Calu3 (cell line): ENCODE data around the gene ARHGAP32. TPM values are rescaled to one million over a fixed set of nuclear protein-coding genes. Genes with fewer than 3 reads are reported as not detected.

Experiments
- BruUV-seq: library from RNA; stranded (reverse); fragments of 400-500 nt; replicated peaks from 2 replicates; lab custom pipeline; 2021; lab: Mats Ljungman, UMichigan
- CTCF ChIA-PET: fragments of 300-600 bp; sonication (Branson Sonifier 250); formaldehyde crosslinking; loops from one replicate; lab custom pipeline; 2022; ENCODE audit warnings: antibody characterized with exemption; lab: Charles Lee
- DNase-seq: peaks from one replicate; pipeline ENCODE4 v3.0.0; 2022
- H3K27ac Mint-ChIP-seq: one replicate; pipeline ENCODE4 v1.8.0; 2022; ENCODE audit warnings: mixed read lengths; ENCODE audit not compliant: unreplicated experiment
- H3K27me3 Mint-ChIP-seq: one replicate; pipeline ENCODE4 v1.8.0; 2022; ENCODE audit warnings: mixed read lengths; ENCODE audit not compliant: unreplicated experiment
- H3K36me3 Mint-ChIP-seq: one replicate; pipeline ENCODE4 v1.8.0; 2022; ENCODE audit warnings: mild to moderate bottlenecking, moderate library complexity, mixed read lengths; ENCODE audit not compliant: insufficient read depth, unreplicated experiment
- H3K4me1 Mint-ChIP-seq: one replicate; pipeline ENCODE4 v1.8.0; 2022; ENCODE audit warnings: mild to moderate bottlenecking, low read depth, mixed read lengths; ENCODE audit not compliant: unreplicated experiment
- H3K4me3 Mint-ChIP-seq: one replicate; pipeline ENCODE4 v1.8.0; 2022; ENCODE audit warnings: mild to moderate bottlenecking, low read depth, moderate library complexity, mixed read lengths; ENCODE audit not compliant: unreplicated experiment
- H3K9me3 Mint-ChIP-seq: one replicate; pipeline ENCODE4 v1.8.0; 2022; ENCODE audit warnings: low read depth, mixed read lengths; ENCODE audit not compliant: unreplicated experiment
- CTCF ChIP-seq: fragments of 200-600 bp; IDR thresholded peaks from one replicate; pipeline ENCODE4 v1.8.0; 2022; ENCODE audit warnings: antibody characterized with exemption; ENCODE audit not compliant: unreplicated experiment
- intact Hi-C: fragments of 100-400 bp; cut with micrococcal nuclease; formaldehyde crosslinking; loops from one replicate; pipeline ENCODE4 v1.10.0; 2022; ENCODE audit not compliant: unreplicated experiment
- total RNA-seq: library from RNA; stranded (reverse); gene quantifications from 2 replicates; pipeline ENCODE4 v1.2.3, GENCODE V29; 2022

Gene ARHGAP32
- total RNA-seq, 1 experiment from 2014 or later = 40.1 TPM

DNA sequence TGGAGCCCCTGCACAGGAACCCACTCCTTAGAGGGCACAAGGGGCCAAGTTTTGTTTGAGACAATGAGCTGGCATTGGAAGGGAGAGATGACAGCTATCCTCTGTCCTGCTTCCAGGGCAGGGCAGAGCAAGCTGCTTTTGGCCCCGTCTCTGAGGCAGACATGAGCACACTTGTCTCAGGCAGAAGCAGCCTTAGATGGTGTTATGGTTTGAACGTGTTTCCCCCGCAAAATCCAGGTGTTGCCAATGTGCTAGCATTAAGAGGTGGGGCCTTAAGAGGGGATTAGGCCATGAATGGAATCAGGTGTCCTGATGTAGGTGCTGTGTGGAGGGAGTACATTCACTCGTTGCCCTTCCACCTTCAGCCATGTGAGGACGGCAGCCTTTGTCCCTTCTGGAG, 252.0 kb downstream of the ARHGAP32 start:
- Mint-ChIP-seq H3K4me1 (no peaks in the 10 kb centered on the region), H3K4me3 (no peak overlapping the region), H3K27me3 (peaks cover 13% of the 10 kb centered on the region), H3K9me3 (no peaks in the 10 kb centered on the region), H3K36me3 (peaks cover 4% of the 10 kb centered on the region), H3K27ac (no peak overlapping the region)
- intact Hi-C loops = no loop called here
- no TSS peak for BruUV-seq
- TF ChIP-seq CTCF = no peak
- DNase-seq = no peak
- CTCF ChIA-PET = no interaction called here

- H3K9me3 Mint-ChIP-seq = no peaks in the 10 kb centered on the region
- no TSS peak for BruUV-seq
- intact Hi-C loops = no loop called here
- no peak for TF ChIP-seq CTCF
- H3K27me3 Mint-ChIP-seq = peaks cover 13% of the 10 kb centered on the region
- no peak for DNase-seq
- no peaks in the 10 kb centered on the region for H3K4me1 Mint-ChIP-seq
- peaks cover 3% of the 10 kb centered on the region for H3K36me3 Mint-ChIP-seq
- H3K27ac Mint-ChIP-seq = no peak overlapping the region
- CTCF ChIA-PET = no interaction called here
- no peak overlapping the region for H3K4me3 Mint-ChIP-seq
Observed at GRCh38 chr11:128939591-128939990, 252.5 kb downstream of the ARHGAP32 start.

- H3K36me3 Mint-ChIP-seq = no peaks in the 10 kb centered on the region
- no peak overlapping the region for H3K27ac Mint-ChIP-seq
- DNase-seq = no peak
- H3K4me3 Mint-ChIP-seq = no peak overlapping the region
- peaks cover 26% of the 10 kb centered on the region for H3K27me3 Mint-ChIP-seq
- BruUV-seq = no TSS peak
- H3K4me1 Mint-ChIP-seq = no peaks in the 10 kb centered on the region
- intact Hi-C loops = no loop called here
- no peak for TF ChIP-seq CTCF
- no peaks in the 10 kb centered on the region for H3K9me3 Mint-ChIP-seq
- CTCF ChIA-PET = no interaction called here
Observed at GRCh38 chr11:128938156-128938885, 253.8 kb downstream of the ARHGAP32 start.

GRCh38 chr11:128937480-128937879, 254.6 kb downstream of the ARHGAP32 start:
- H3K36me3 Mint-ChIP-seq = no peaks in the 10 kb centered on the region

More at GRCh38 chr11:128937480-128937879, 254.6 kb downstream of the ARHGAP32 start:
- TF ChIP-seq CTCF = no peak
- Mint-ChIP-seq H3K4me3 (no peak overlapping the region), H3K9me3 (no peaks in the 10 kb centered on the region), H3K27ac (no peak overlapping the region), H3K27me3 (peaks cover 27% of the 10 kb centered on the region), H3K4me1 (no peaks in the 10 kb centered on the region)
- intact Hi-C loops = no loop called here
- CTCF ChIA-PET = no interaction called here
- DNase-seq = no peak
- BruUV-seq = no TSS peak
